ENCODE measurements around the gene KISS1R. TPM values are rescaled to one million over a fixed set of nuclear protein-coding genes. Genes with fewer than 3 reads are reported as not detected.
A peak's percentile ranks its signal among the peaks of the same experiment; 100 is the strongest.

Gene KISS1R
- total RNA-seq, 1 donor from 2014 or later = not detected

DNA sequence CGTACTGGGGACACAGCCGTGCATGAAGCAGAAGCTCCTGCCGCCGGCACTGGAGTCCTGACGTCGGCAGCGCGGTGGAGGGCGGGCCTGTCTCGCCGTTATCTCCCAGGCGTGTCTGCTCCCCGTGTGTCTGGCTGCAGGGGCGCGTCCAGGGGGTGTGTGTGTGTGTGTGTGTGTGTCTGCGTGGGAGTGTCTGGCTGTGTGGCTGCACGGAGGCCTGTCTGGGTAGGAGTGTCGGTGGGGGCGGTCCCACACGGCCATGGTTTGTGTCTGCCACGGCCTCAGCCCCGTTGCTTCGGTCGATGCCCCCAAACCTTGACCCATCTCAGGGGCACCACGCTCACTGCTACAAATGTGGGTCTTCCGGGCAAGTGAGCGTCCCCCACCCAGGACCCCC, 27.0 kb downstream of the KISS1R start:
- intact Hi-C loops (cut with DNase I) = no loop called here
- no peak overlapping the region for H3K27ac ChIP-seq

DNA sequence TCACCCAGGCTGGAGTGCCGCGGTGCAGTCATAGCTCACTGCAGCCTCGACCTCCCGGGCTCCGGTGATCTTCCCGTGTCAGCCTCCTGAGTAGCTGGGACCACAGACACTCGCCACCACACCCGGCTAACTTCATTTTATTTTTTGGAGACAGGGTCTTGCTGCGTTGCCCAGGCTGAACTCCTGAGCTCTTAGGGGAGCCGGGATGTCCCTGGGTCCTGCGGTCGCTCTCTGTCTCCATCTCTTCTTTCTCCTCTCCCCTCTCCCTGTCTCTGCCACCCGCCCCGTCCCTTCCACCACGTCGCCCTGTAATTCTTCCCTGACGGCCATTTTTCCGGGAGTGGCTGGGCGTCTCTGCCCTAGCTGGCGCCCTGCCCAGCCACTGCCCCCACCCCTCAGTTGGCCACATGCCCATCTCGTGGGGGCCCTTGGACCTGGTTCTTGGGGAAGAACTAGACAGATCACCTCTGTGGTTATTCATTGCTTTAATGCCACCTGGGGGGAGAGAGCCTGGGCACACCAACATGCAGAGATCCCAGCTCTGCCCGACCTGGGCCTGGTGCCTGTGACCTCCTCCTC, 27.6 kb downstream of the KISS1R start:
- DNase-seq = no peak
- H3K4me3 ChIP-seq = no peak overlapping the region
- no peak overlapping the region for H3K27ac ChIP-seq
- H3K4me1 ChIP-seq = peaks cover 21% of the 10 kb centered on the region
- no peak for ATAC-seq
- no peaks in the 10 kb centered on the region for H3K36me3 ChIP-seq
- TF ChIP-seq, protein P1, sequence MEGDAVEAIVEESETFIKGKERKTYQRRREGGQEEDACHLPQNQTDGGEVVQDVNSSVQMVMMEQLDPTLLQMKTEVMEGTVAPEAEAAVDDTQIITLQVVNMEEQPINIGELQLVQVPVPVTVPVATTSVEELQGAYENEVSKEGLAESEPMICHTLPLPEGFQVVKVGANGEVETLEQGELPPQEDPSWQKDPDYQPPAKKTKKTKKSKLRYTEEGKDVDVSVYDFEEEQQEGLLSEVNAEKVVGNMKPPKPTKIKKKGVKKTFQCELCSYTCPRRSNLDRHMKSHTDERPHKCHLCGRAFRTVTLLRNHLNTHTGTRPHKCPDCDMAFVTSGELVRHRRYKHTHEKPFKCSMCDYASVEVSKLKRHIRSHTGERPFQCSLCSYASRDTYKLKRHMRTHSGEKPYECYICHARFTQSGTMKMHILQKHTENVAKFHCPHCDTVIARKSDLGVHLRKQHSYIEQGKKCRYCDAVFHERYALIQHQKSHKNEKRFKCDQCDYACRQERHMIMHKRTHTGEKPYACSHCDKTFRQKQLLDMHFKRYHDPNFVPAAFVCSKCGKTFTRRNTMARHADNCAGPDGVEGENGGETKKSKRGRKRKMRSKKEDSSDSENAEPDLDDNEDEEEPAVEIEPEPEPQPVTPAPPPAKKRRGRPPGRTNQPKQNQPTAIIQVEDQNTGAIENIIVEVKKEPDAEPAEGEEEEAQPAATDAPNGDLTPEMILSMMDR (IDR thresholded peaks at IDR 0.05) = no peak
- intact Hi-C loops (cut with DNase I) = no loop called here
- no peaks in the 10 kb centered on the region for H3K27me3 ChIP-seq
- H3K9me3 ChIP-seq = no peaks in the 10 kb centered on the region

More for the DNA sequence above, 27.0 kb downstream of the KISS1R start:
- Histone ChIP-seq H3K9me3 (no peaks in the 10 kb centered on the region), H3K4me3 (no peak overlapping the region), H3K27me3 (no peaks in the 10 kb centered on the region), H3K36me3 (no peaks in the 10 kb centered on the region), H3K4me1 (peaks cover 22% of the 10 kb centered on the region)
- no peak for DNase-seq
- no peak for ATAC-seq
- TF ChIP-seq, protein P1 (IDR thresholded peaks at IDR 0.05) = no peak

DNA sequence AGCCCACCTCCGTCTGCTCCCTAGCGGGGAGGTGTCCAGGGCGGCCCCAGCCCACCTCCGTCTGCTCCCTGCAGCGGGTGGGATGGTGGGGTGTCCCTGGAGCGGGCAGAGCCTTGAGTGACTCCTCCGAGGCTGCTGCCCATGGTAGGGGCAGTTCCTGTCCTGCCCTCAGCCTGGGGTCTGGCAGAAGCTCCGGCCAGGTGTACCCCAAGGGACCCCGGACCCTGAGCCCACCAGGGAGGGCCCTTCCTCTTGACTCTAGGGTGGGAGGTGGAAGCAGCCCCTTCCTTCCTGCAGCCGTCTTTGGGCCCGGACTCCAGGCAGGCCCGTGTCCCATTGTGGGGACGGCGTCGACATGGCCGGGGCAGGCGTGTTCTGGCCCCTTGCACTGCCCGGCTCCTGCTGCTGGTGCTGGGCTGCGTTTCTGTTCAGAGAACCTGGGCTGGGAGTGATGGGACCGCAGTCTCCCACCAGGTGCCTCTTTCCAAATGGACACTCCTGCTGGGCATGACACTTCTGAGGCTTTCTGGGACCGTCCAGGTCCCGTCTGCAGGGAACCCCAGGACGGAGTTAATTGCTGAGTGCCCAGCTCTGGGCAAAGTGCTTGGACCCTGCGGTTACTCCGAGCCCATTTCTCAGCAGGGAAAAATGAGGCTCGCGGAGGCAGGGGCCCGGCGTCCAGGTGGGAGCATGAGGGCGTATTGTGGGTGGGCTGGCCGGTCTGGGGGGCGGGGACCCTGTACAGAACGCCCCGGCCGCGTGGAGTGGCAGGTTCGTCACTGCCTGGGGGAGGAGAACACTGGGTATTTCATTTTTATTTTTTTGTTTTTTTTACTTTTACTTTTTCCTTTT, 28.5 kb downstream of the KISS1R start:
- no peaks in the 10 kb centered on the region for H3K27me3 ChIP-seq

DNA sequence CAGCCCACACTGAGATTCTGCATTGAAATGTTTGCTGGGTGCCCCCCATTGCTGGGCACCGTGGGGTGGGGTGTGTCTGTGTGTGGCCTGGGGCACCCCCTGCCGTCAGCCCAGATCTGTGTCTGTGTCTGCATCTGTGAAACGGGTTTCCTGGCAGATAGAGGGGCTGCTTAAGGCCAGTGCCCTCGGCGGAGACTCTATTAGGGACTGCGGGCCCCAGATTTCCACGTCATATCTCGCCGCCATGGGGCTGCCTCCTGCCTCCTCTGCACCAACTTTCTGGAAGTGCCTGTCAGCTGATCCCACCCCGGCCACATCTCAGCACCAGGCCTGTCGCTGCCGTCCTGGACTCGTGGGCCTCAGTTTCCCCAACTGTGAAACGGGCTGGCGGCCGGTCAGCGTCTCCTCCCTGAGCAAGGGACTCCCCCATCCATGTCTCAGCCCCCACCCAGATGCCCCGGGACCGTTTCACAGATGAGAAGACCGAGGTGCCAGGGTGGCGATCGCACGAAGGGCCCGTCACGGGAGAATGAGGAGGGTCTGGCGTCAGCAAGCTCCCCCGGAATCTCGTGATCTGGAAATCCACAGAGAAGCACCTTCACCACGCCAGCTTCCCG, 30.1 kb downstream of the KISS1R start:
- H3K4me3 ChIP-seq = no peak overlapping the region
- TF ChIP-seq, protein P1 (IDR thresholded peaks at IDR 0.05) = no peak
- no peaks in the 10 kb centered on the region for H3K36me3 ChIP-seq
- ATAC-seq (no peak), DNase-seq (no peak)
- no peaks in the 10 kb centered on the region for H3K4me1 ChIP-seq
- no peaks in the 10 kb centered on the region for H3K9me3 ChIP-seq
- H3K27me3 ChIP-seq = no peaks in the 10 kb centered on the region
- H3K27ac ChIP-seq = no peak overlapping the region
- intact Hi-C loops (cut with DNase I) = no loop called here

More for the DNA sequence above, 28.5 kb downstream of the KISS1R start:
- Histone ChIP-seq H3K36me3 (no peaks in the 10 kb centered on the region), H3K4me3 (no peak overlapping the region), H3K9me3 (no peaks in the 10 kb centered on the region), H3K4me1 (peaks cover 12% of the 10 kb centered on the region), H3K27ac (no peak overlapping the region)
- ATAC-seq (no peak), DNase-seq (no peak)
- TF ChIP-seq, protein P1 (IDR thresholded peaks at IDR 0.05) = no peak
- intact Hi-C loops (cut with DNase I) = no loop called here

DNA sequence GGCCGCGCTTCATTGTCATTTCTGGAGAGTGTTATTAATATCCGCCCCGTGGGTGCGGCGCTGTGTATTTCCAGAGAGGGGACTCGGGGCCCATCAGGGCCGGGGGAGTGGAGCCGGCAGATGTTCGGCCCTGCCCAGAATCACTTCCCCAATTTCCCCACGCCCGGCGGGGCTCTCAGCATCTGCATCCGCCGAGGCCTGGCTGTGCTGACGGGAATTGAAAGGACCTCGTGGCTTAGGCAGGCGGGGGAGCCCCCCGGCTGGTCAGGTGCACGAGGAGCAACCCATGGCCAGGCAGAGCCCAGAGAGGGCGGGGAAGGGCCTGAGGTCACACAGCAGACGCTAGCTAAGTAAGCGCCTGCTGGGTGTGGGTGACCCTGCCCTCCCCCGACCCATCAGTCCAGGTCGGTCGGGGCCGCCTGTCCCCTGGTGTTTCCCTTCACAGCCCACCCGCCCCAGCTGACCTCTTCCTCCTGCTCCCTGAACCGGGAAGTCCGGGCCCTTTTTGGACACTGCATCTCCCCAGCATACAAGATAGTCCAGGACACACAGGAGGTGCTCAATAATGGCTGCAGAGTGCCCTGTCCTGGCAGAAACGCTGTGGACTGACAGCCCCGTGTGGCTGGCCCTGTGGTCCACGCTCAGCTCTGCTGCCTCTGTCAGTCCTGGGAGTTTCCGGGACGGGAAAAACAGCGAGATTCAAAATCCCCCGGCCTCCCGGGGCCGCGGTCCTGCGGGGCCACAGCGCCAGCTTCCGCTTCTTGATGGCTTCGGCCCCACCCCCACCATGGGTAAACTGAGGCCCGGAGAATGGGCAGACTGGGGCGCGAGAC, 30.8 kb downstream of the KISS1R start:
- Histone ChIP-seq H3K4me1 (peaks cover 4% of the 10 kb centered on the region), H3K27ac (no peak overlapping the region), H3K9me3 (no peaks in the 10 kb centered on the region), H3K4me3 (no peak overlapping the region), H3K36me3 (no peaks in the 10 kb centered on the region), H3K27me3 (no peaks in the 10 kb centered on the region)
- peak; percentile 79 for ATAC-seq
- peak; percentile 82 for DNase-seq
- TF ChIP-seq, protein P1 (IDR thresholded peaks at IDR 0.05) = no peak
- intact Hi-C loops (cut with DNase I) = no loop called here
